NCI-H2081 treated with DMSO at 0.1 percent for 48 hours (cell line): ENCODE measurements around the gene ESPNL.
"Not testable (repeated sequence)": the region's sequence is repeated elsewhere in the genome, so short reads cannot be mapped to it uniquely, and the experiment has no call there.

Source experiments
- DNase-seq: peaks from one replicate; lab custom pipeline; 2025; lab: John Stamatoyannopoulos, UW

The ESPNL gene

DNA sequence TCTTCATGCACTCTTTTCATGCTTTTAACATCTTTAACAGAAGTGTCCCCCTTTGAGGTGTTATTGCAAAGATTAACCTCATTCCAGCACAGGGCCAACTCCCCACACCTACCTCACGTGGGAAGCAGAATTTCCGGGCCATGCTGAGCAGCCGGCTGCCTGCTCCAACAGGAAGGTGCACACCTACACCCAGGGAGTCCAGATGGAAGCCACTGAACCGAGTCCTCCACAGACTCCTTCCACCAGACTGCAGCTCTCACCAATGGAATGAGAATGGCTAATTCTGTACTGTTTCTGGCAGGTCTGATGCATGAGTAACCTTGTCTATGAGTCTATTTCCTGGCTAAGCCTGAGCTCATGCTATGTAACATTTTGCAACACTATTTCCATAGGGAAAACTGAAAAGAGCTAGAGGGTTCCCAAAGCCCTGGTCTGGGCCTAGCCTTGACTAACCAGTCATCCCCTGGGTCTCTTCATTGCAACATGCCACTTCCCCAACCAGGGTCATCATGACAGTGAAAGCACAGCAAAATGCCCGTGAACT is 69.6 kb downstream of the ESPNL start:
- DNase-seq, result no peak

DNA sequence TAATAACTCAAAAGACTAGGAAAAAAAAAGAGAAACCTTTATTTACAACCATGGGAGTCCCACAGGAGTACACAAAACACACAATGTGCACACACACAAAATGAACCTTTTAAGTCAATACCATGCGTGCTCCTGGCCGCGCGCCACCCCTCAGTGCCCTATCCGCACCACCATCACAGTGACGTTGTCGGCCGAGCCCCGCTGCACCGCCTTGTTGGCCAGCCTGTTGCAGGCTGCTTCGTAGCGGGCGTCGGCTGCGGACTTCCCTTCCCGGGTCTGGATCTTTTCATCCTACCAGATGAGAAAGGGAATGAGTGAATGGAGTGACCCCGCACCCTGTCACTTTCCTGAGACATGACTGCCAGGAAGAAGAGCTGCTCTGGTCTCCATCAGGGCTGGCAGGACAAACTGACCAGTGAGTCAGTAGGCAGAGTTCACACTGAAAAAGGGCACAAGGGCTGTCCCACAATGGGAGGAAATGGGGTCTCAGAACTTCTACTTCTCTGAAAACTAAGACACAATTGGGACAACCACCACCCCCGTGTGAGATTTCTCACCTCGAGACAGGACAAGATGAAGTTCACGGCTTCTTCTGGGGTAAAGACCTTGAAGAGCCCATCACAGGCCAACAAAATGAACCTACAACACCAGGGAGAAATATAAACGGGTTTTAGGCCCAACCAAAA is 70.4 kb downstream of the ESPNL start:
- no peak for DNase-seq

DNA sequence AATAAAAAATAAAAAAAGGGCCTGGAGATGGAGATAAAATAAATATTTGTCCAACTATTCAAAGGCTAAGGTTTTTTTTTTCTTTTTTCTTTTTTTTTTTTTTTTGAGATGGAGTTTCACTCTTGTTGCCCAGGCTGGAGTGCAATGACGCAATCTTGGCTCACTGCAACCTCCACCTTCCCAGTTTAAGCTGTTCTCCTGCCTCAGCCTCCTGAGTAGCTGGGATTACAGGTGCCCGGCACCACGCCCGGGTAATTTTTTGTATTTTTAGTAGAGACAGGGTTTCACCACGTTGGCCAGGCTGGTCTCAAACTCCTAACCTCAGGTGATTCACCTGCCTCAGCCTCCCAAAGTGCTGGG is 70.9 kb downstream of the ESPNL start:
- DNase-seq, result not testable (repeated sequence)

DNA sequence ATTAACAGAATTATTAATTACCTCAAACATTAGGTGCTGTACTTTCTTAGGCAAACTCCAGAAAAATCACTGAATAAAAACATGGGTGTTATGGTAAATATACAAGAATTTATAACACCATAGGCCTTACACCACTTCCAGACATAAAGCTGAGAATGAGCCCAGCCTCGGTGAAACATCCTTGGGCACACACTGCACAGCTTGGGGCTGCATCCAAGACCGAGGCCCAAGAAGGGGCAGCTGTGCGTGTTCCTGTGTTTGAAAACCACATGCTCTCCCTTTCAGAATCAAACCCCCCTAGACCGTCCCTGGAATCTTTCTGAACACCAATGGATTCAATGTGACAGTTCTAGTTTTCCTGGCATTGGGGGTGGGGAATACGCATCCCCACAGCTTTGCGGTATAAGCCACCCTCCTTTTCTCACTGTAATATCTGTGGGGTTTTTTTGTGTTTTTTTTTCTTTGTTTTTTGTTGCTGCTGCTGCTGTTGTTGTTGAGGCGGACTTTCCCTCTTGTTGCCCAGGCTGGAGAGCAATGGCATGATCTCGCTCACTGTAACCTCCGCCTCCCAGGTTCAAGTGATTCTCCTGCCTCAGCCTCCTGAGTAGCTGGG is 71.5 kb downstream of the ESPNL start:
- no peak for DNase-seq

DNA sequence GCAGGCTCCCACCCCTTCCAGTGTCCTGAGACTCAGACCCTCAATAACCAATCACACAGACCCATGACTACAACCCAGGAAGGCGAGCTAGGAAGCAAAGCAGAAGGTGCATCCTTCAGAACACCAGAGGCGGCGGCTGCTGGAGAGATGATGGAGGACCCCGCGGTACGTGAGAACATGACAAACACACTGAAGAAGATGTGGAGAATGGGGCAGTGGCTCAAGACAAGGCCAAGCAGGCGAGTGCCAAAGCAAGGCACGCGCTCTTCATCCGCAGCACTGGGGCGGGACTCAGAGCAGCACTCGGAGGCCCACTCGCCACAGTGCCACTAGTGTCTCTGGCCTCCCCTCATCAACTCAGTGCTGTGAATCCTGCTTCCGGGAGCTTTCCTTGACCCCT is 72.3 kb downstream of the ESPNL start:
- no peak for DNase-seq

DNA sequence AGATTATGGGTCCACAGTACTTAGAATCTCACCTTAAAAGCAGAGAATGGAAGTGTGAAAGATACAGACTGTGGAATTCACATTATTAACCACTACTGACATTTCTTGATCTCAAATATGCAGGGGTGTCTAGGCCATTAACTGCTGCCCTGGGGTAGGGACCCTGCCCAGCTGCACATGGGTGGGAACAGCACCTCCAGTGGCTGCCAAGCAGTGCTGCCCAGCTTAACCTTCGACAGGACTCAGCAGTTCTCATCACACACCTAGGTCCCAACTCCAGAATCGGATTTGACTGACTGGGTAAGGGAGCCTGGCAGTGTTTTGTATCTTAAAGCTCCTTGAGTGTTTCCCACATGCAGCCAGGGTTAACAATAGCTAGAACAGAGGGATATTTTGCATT is 73.6 kb downstream of the ESPNL start:
- DNase-seq, result no peak

DNA sequence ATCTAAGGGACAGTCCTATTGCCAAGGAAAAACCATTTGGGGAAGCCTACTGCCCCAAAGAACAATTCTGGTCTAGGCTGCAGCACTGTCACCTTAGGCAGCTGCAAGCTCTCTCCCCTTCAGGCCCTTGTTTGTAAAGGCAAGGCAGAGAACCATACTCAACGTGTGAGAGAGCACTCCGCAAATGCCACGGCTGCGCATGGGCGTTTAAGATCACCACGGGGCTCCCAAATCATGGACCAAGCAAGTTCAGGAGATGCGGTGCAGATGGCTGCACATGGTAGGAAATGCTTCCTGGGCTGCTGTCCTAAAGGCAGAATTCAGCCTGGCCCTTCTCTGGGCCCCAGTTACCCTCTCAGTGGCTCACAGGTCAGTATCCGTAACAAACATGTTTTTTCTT is 74.2 kb downstream of the ESPNL start:
- no peak for DNase-seq

DNA sequence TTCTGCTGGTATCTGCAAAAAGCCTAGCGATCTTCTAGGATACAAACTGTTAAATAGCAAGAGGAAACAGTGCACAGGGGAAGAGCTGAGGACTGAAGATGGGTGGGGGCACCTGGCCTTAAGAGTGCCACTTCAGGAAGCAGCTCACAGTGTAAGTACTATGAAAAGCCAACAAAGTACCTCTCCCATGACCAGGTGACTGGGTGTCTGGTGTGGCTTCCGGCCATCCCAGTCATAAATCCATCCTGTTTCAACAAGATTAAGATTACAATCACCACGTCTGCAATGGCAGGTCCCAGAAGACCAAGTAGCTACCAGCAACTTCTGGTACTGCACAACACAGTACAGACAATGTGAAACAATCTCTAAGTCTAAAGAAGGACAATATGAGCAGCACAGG is 74.6 kb downstream of the ESPNL start:
- no peak for DNase-seq

DNA sequence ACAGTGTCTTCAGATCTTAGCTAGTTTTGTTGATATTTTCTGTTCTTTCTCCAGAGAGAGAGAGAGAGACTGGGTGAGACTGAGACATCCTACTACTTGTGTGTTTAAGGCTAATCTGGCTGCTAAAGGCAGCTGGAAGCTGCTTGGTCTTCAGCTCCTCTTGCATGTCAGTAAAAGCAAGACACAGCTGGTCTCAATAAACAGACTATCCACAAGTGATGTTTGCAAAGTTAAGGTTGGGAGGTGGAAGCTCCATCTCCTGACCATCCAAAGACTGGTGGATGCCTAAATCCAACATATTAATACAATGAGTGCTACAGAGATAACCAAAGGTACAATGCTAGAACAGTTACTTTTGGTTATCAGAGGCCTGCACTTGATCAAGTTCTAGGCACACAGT is 76.5 kb downstream of the ESPNL start:
- no peak for DNase-seq

DNA sequence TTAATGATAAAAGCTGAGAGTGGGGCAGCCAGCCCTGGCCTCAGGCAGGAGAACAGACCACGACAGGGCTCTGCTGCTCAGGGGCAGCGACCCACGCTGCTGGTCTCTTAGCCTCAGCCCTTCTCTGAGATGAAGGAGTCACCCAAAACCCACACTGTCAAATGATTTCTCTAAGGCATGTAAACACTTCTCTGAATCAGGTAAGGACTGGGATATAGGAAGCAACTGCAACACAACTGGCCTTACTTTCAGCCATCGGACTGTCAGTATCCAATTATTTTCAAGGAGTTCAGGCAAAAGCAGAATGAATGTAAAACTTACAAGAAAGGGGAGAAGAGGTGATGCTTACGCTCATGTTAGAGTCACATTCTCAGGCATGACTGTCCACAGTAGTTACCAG is 80.4 kb downstream of the ESPNL start:
- DNase-seq, result no peak

DNA sequence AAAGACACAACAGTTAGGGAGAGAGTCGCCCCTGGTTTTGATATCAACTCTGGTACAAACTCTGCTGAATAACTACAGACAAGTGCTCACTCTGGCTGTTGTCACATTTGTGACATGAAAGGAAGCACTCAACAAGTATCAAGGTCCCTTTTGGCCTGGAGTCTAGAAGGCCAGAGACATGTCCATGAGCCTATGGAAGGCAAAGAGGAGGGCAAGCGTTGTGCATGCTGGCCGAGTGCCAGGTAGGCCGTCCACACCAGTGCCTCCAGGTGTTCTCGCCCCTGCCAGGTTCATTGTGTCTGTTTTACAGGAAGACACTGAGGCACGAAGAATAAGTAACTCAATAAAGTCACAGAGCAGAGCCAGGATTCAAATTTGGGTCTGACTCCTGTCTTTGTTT is 82.2 kb downstream of the ESPNL start:
- no peak for DNase-seq
